ENCODE data around the gene NAP1L4.

NAP1L4 gene

DNA sequence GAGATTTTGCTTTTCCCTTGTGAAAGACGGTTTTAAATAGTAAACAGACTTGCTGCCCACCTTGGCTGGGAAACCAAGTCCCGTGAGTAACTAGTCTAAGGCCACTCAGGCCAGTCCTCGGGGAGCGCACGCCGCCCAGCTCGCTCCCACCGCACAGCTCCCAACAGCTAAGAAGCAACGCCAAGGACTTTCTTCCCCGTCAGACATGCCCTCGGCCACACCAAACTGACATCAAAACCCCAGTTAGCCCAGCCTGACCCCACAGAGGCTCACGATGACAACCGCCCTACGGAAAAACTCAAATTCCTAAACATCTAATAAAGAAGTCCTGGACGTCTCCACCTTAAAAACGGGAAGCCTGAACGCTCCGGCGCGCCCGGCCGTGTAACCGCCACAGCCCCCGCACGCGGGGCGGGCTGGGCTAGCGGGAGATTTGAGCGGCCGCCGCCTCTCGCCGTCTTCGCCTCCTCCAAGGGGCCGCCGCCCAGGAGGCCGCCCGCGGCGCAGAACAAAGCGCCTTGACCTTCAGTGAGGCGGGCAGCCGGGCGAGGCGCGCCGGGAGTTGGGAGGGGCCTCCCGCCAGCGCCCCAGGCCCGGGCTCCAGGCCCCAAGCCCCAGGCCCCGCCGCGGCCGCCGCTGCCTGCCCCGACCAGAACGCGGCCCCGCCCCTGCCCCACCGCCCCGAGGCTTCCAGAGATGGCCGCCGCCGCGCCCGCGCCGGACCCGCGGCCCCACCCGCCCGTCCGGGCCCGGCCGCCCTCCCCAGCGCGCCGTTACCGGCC, 486 bp downstream of the NAP1L4 start:
- peak in 1 of 2 experiments; percentile 67 for DNase-seq

DNA sequence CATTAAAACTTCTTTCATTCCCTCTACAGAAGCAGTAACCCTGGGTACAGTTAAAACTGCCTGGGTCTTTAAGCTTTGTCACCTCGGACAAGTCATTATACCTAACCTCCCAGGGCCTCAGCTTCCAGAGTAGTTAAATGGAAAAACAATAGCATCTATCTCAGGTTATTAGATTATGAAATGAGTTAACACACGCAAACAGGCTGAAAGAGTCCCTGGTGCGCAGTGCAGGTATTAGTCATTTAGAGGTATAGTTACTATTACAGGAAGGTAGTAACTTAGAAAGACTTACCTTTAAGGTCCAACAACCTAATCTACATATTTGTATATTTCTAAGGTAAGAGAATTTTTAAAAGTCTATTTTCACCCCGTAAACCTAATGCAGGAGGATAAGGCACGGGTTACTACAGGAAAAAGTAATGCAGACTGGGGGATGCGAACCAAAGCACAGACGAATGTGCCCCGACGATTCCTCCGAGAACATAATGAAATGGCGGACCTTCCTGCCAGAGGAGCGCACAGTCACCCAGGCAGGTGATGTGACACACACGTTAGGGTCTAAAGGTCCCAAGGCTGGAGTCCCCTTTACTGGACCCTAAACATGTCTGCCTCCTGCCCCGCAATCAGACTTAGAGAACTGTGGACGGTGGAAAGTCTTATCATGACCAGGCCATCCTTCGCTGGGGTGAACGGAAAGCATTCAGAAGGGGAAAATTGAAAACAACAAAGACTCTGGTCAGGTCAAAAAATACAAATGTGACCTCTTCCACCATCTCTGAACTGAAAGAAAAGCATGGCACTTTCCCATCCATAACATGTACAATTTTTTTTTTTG, 1.3 kb downstream of the NAP1L4 start:
- no peak for DNase-seq

DNA sequence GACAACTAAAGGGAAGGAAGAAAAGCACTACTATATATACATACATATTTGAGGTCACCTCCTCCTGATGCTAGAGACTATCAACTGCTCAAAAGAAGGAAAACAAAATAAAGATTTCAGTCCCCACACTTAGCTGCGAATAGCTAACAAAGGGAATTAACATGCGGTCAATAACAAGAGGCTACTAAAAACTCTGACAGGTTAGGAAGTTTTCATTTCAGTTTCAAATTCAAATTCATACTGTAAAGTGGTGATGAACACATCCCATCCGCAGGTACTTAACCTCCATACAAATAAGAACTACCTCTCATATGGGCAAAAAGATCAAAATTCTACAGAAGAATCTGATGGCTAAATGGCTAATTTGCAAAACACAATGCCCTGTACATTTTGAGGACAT, 2.6 kb downstream of the NAP1L4 start:
- no peak for DNase-seq

DNA sequence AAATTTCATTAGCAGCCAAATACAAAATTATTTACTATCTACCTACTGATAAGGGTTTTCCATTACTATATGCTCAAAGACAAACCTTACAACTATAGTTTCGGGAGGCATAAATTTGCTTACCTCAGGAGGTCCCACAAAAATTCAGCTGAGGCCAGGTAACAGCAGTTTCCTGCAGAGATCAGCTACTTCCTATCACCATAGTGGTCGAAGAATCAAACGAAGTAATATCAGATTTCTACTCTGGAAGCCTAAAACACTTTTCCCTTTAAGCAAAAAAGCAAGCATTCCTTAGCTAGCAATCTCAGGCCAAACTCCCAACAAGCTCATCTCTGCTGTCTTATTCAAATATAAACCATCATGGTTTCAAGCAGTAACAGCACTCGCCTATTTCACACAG, 3.1 kb downstream of the NAP1L4 start:
- DNase-seq, result no peak

DNA sequence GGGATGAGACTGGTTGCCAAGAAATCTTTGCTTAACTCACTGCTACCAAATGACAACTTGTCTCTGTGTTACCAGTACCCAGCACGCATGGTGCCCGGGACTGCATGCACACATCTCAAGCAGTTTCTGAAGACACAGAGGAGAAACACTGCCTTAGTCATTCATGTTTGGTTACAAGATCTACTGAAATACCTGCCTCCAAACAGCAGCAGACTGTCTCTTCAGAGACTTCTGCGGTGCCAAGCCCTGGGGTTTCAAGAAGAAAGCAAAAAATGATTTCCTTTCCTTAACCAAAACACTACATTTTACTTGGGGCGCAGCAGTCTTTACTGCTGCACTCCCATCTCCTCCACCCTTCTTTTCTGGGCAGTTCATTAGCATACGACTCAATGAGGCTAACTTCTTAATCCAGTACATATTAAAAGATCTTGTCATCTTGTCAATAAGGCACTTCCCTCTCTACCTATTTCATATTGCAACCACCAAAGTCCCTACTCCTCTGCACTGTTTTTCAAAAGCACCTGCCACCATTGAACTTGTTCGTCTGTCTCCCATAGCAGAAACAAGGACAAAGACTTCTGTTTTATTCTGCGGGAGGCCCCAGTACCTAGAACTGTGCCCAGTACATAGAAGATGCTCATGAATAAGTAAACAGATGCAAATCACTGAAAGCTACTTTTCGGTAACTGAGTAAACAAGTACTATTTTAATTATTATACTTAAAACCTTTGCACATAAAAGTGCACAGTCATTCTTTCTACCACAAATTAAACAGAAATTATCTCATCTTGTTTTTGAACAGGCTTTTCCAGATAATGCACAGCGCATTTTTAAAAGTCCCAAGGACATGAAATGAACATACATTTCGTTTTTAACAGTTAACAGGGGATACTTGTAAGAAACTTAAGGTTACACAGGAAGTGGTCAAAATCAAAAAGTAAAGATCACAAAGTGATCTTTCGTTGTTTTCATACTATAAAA, 4.0 kb downstream of the NAP1L4 start:
- no peak for DNase-seq

DNA sequence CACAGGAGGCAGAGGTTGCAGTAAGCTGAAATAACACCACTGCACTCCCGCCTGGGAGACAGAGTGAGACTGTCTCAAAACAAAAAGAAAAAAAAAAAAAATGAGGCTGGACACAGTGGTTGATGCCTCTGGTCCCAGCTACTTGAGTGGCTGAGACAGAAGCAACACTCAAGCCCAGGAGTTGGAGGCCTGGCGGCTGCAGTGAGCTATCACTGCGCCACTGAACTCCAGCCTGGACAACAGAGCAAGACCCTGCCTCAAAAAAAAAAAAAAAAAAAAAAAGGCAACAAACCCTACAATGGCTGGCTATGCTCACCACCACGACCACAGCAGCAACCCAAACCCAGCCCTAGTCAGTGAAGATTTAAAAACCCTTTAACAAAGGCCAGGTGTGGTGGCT, 8.2 kb downstream of the NAP1L4 start:
- no peak for DNase-seq

DNA sequence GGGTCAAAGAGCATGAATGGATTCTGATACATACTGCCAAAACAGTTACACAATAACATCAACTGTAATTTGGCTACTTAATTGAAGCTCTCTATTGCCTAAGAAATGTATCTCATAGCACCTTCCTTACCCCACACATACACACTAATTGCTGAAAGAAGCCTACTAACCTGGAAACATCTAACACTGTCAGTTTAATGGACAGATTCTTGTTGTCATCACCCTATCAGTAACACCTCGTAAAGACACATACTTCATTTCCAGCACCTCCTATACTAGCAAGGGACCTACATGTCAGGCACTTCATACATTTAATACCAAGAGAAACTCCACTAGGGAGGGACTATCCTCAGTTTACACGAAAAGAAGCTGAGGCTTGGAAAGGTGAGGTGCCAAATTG, 9.9 kb downstream of the NAP1L4 start:
- no peak for DNase-seq

DNA sequence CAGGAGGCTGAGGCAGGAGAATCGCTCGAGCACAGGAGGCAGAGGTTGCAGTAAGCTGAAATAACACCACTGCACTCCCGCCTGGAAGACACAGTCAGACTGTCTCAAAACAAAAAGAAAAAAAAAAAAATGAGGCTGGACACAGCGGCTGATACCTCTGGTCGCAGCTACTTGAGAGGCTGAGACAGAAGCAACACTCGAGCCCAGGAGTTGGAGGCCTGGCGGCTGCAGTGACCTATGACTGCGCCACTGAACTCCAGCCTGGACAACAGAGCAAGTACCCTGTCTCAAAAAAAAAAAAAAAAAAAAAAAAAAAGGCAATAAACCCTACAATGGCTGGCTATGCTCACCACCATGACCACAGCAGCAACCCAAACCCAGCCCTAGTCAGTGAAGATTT, 11.0 kb downstream of the NAP1L4 start:
- DNase-seq, result no peak

DNA sequence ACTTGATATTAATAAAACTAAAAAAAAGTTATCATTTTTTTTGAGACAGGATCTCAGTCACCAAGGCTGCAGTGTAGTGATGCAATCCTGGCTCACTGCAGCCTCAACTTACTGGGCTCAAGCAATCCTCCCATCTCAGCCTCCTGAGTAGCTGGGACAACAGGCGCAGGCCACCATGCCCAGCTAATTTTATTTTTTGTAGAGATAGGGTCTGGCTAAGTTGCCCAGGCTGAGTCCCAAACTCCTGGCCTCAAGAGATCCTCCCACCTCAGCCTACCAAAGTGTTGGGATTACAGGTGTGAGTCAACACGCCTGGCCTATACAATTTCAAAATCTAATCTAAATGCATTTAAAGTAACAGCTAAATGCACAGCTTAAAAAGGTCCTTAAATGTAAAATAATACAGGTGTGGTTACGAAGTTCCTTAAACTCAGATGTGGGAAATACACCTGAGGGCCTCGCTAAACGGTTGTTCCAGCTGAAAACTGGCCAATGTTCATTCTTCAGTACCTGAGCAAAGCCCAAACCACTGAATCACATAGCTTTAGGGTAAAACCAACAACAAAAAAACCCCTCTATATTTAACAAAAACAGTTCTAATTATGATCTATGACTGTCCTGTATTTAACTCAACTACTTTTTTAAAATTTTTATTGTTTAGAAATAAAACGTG, 11.8 kb downstream of the NAP1L4 start:
- no peak for DNase-seq

DNA sequence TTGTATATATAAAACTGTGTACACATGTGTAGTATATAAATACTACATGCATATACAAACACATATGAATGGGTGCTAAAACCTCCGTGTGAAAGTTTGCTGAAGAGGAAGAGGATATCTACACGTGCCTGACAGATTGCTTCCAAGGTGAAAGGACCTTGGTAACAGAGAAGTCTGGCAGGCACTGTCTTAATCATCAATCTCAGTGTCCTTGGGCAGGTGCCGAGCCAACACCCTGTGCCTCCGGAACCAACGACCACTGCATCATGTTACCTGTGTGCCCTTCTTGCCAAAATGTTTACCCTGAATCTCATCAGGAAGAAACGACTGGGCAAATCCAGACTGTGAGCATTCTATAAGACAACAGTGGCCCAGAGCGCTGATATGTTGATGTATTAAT, 15.0 kb downstream of the NAP1L4 start:
- no peak for DNase-seq

DNA sequence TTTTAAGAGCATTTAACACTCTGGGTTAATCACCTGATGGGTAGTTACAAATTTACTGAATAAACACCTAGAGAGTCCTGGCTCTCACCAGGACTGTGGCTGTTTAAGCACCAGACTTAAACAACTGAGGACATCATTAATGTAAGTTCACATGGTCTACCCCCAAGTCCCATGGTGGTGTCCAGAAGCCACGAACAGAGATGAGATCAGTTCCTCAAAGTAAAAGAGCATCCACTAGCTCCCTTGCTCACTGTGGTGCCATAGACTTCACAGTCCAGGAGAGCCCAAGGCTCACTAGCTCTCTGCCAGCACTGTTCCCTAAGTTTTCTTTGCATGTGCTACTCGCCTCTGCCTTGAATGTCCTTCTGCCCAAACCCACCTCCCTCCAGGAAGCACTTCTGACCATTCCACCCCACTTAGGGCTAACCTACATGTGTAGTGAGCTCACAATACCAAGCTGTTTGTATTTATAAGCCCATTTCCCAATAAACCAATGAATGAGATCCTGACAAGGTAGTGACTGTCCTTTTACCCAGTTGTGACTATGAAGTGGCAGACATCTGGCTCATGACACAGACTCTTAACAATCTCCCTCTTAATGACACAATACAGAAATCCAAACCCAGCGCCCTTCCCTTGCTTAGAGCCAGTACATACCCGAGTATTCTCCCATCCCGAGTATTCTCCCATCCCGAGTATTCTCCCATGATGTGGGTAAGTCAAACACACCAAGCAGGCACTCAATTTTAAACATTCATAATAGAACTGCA, 15.7 kb downstream of the NAP1L4 start:
- no peak for DNase-seq

DNA sequence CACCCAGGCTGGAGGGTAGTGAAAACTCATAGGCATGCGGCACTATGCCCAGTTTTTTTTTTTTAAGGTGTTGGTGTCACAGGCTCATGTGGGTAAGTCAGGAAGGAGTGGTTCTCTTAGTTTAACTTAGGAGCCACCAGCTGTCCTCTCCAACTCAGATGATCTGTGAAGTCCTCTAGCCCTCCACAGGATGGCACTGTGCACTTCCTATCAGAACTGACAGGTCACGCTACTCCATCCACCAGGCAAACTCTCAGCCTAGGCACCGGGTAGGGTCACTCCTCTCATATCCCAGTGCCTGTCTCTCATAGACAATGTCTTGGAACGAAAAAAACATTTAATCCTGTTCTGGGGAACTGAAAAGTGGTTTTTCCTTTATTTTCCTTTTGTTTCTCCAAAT, 16.5 kb downstream of the NAP1L4 start:
- DNase-seq, result peak; percentile 9 to 23

DNA sequence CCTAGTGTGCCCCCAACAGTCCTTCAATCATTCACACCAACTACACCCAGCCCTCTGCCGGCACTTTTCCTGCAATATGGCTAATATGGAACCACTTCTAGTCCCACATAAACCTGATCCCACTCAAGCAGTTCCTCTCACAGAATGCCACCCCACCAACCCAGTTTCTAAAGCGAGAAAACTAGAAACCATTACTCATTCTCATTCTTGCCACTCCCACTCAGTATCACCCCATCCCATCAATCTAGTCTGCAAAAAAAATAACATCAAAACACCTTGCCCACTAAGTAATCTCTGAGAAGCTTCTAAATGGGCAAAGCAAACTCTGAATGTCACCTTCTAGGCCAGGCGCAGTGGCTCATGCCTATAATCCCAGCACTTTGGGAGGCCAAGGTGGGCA, 17.9 kb downstream of the NAP1L4 start:
- no peak for DNase-seq

DNA sequence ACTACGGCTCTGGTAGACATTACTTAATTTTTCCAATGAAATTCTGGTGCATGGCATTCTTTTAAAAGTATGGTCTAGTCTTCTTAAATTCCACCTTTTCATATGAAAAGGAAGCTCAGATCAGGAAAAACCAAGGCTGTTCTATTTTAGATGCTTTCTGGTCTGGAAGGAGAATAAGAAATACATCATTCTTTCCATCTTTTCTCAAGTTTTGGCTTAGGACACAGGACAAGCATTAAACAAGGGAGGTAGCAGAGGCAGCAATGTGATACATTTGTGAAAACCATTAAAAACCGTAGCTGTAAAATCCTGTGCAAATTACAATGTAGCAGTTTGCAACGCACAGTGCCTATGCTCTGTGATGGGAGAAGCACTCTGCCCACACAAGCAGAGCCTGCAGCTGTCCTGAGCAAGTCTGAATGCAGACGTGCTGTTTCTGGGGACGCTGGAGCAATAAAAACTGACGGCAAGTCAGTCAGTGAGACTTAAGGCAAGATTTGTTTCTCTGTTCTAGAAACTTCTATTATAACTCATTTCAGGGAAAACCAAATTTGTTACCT, 23.7 kb downstream of the NAP1L4 start:
- no peak for DNase-seq

DNA sequence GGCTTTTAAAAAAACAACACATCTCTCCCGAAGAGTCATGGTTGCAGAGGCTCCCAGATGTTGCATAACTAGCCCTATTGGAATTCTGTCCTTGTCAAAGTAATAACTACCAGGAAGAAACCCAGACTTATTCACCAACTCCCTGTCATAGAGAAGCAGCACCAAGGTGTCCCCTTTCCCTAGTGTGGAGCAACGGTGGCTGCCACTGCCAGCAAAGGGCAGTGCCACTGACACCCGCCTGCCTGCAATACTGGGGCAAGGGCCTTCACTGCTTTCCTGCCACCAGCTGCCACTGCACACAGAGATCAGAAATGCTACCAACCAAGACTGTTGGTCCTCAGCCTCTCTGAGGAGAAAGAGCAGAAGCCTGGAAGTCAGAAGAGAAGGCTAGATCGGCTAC, 27.3 kb downstream of the NAP1L4 start:
- no peak for DNase-seq

DNA sequence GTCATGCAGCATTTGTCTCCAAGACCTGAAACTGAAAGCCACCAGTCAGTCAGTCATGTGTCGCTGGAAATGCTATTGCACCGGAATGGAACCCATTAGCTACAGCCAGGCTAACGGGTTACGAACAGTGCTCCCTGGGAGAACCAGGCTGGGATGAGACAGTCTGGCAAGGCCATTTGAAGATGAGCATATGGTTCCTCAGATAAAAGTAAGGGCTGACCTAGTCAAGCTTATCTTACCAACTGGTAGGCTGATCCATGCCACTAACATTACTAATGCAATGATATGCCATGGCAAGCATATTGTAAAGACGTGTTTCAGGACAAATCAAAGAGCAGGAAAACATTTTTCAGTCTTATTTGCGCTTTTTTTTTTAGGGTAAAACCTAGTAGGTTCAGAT, 28.4 kb downstream of the NAP1L4 start:
- DNase-seq, result no peak

DNA sequence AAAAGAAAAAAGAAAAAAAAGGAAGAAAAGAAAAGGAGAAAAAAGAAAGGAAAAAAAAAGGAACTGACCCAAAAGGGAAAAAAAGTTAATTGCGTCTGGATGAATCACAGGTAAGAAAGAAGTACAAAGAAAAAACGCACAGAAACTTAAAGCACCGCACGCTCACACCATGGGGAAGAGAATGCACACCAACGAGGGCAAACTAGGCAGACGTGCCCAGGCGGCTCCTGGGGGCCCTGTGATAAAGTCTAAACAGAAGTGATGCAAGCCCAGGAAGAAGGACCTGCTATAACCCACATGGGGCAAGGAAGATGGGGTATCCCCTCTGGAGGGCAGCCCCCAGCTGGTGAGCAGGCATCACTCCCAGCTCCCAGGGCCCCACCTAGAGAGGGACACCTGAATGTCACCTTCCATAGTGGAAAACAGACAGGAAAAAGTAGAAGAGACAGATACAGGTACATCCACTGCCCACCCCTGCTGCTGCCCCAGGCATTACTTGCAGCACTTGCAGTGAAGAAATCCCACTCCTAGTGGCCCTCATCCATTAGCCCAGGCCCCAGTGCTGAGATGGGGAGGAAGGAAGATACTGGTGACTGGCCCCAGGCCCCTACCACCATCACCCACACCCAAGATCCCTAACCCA, 28.9 kb downstream of the NAP1L4 start:
- no peak for DNase-seq

DNA sequence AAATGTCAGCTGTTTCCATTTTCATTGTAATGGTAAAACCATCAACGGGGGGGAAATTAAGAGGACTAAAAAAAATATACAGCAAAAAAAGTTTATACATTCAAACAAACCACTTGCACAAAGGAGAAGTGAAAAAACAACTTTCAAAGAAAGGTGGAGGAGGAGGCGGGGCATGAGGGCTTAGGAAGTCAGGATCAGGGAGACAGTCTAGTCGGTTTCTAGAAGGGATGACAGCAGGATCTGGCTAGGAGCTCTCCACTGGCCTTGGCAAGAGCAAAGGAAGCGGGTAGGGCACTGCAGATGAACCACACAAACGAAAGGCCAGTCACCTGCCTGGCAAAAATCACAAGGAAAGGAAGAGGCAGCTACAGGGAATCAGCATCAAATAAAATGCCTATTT, 31.0 kb downstream of the NAP1L4 start:
- no peak for DNase-seq

DNA sequence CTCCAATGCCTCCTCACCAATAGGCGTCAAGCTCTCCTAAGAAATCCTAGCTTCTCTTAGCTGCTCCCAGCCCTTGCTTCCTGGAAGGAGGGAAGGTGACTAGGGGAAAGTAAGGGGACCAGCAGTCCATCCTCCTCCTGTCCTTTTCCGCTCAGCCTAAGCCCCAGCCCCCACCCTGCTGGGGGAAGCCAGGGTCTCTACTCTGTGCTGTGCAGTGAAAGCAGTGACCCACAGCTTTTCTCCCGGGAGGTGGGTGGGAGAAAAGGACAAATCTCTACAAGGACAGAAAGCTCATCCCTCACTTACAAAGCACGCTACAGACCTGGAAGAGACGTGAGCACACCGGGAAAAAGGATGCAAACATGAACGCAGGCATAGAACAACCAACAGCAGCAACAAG, 32.0 kb downstream of the NAP1L4 start:
- DNase-seq, result no peak

DNA sequence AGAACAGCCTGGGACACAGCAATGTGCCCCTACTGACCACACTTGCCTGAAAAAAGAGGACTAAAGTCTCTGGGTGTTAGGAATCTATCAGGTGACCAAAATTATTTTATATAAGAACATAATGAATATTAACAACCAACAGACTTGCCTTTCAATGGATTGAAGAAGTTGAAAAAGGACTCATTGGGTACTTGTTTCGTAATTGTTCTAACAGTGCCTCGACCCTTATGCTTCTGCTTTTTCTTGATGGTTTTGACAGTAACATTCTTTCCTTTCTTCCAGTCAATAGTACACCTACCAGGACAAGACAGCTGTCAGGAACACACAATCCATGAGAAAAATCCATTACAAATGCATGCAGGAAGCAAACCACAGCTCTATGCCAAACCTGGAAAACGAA, 33.9 kb downstream of the NAP1L4 start:
- no peak for DNase-seq

DNA sequence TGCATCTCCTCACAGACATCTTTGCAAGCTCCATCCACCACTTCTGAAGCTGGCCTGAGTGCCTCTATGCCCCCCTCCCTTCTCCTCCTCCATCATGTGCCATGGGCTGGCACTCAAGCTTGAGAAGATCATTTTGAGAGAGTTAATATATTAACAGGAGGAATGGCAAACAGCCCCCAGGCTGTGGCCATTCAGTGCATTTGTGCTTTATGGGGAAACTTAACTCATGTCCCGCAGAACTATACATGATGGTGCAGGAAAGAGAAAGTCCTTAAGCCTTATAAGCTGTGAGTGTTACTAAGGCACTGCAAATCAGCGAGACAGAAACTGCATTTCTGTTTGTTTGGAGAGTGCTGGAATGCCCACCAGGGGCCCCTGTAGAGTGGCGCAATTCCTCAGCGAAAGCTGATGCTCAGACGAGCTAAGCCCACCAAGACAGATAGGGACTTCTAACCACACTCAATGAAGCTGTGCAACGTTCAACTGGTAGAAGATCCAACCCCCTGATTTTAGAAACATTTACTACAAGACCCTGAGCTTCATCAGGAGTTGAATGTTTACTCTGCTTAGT, 36.1 kb downstream of the NAP1L4 start:
- DNase-seq, result no peak

Measured in NCI-H446 (cell line).